Iris pigment epithelial cell (primary cell): ENCODE data around the gene MEF2D.

ENCODE experiments used
- DNase-seq: peaks from one replicate; pipeline ENCODE4 v3.0.0-alpha.2; 2011; ENCODE audit warnings: low read depth

MEF2D gene

GRCh38 chr1:156467906-156468305 is 32.7 kb downstream of the MEF2D start:
- no peak for DNase-seq

GRCh38 chr1:156467385-156467784 is 33.2 kb downstream of the MEF2D start:
- DNase-seq: no peak

DNA sequence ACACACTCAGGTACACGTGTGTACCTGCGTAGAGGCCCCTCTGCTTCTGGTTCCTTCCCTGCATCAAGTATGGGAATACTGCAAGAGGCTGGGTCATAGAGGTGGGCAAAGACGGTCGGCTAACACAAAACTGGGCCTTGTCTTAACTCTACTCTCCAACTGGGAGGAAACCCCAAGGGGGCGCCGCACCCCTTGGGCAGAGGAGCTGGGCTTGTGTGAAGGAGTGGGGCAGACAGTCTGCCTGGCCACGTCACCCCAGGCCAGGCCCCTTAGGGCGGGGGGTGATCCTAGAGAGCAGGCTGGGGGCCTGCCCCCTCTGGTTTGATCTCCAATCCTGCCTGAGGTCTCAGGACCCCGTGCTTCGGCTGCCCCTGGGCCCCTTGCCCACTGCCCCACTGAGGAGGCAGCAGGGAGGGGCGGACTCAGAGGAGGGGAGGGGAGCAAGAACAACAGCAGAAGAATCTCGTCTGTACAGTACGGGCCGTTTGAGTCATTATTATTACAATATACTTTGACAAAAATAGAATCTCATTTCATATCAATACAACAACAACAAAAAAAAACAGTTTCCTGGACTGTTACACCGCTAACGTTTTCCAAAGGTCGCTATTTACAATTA is 34.7 kb downstream of the MEF2D start:
- DNase-seq: no peak

GRCh38 chr1:156464825-156465452 is 35.6 kb downstream of the MEF2D start:
- no peak for DNase-seq

DNA sequence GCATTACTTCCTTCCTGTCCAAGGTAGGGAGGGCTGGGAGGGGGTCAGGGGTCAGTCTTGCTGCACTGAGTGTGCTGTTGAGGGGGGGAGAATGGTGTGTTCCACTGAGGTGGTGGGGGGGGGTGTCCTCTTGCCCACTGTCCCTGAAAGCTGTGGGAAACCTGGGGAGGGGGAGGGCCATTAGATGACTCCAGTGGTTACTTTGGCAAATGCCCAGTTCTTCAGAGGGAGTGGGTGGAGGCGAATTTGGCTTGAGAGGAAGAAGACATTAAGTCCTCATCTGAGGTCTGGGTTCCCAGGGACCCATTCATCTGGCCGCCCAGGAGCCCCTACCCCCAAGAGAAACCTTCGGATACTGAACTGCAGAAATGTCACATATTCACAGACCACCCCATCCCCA is 36.2 kb downstream of the MEF2D start:
- no peak for DNase-seq

DNA sequence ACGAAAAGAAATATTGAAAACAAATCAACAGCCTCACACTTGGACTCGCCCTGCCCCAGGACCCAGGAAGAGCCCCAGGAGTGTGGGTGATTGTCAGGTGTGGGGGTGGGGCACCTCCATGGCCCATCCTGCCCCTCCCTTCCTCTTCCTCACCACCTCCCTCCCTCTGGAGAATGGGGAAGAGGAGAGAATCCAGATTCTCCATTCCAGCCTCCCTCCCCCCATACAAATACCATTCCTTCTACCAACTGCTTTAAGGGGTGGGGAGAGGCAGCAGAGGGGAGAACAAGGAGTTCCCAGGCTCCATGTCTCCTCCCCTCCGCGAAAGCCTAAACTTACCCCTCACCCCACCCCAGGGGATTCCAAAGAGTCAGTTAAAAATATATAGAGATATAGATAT is 36.7 kb downstream of the MEF2D start:
- no peak for DNase-seq

- no peak for DNase-seq
These were observed 37.4 kb downstream of the MEF2D start for GRCh38 chr1:156462954-156463795.

- DNase-seq: no peak
These were observed 38.6 kb downstream of the MEF2D start for GRCh38 chr1:156461781-156462647.

- no peak for DNase-seq
These were observed 39.5 kb downstream of the MEF2D start for GRCh38 chr1:156461109-156461508.

DNA sequence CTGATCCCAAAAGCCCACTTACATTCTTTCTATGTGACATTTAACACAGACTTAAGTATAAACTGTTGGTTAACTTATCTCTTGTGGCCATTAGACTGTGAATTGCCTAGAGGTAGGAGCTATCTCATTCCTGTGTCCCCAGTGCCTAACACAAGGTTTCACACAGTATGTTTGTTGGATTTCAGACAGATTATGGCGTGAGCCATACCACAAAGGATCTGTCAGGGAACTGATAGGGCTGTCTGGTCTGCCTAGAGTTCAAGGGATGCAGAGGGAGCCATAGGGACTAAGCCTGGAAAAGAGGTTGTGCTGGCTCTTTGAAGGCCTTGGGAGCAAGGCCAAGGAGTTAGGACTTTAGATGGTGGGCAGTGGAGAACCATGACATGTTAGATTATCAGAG is 40.0 kb downstream of the MEF2D start:
- DNase-seq: no peak

- DNase-seq: peak; percentile 80
These were observed 42.4 kb downstream of the MEF2D start for GRCh38 chr1:156458181-156458503.

DNA sequence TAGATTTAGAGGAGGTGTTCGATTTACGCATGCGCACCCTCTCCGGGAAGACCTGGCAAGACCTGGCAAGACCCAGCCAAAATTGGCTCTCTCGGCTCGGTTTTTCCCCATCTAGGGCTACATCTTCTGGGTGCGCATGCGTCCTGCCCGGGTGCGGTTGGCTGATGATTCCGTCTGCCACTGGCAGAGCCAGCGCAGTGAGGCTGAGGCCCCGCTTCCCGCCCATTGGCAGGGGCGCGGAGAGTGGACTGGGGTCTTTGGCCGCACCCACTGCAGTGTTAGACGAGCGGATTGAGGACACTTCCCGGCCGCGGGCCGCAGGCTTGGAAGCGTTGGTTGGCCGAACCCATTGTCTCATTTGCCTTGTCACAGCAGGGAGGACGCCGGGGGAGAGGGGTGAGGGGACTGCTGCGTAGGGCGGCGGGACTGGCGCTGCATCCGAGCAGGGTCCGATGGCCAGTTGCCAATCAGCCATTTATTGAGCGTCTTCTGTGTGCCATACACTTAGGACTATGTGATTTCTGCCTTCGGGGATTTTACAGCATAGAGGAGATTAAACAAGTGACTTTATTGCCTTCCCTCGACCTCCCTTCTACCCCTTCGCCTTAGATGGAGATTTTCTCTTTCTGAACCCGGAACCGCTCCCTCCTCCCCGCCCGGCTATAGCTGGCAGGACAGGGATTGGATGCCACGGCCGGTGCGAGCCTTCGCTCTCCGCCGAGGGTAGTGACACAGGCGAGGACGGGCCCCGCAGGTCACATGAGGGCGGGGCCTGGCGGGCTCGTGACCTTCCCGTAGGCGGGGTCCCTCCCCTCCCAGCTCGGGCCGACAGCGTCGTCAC is 43.7 kb downstream of the MEF2D start:
- DNase-seq: peak; percentile 96

DNA sequence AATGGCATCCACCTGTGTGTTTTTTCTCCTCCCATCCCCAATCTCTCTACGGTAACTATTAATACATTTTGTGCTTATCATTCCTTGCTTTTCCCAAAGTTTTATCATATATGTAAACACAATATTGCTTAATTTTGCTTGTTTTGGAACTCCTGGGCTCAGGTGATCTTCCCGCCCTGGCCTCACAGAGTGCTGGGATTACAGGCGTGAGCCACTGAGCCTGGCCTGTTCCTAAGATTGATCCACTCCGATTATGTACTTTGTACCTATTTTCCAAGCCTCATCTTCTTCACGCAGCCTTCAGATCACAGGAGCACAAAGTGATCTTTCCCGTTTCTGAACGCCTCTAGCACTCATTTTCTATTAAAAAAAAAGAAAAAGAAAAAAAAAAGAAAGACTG is 45.2 kb downstream of the MEF2D start:
- DNase-seq: no peak

DNA sequence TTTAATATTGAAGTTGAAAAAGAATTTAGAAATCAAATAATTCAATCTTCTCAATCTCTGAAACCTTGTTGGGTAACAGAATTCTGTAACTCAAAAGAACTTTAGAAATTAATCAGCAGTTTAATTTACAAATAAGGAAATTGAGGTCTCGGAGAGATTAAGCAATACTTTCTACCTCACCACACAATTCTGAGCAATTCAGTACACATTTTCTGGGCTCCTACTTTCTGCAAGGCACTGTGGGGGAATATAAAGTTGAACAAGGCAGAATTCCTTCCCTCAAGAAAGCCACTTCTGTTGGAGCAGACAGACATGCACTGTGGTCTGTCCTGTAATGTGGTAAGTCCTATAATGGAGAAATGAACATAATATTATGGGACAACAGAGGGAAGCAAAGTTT is 47.7 kb downstream of the MEF2D start:
- DNase-seq: no peak

DNA sequence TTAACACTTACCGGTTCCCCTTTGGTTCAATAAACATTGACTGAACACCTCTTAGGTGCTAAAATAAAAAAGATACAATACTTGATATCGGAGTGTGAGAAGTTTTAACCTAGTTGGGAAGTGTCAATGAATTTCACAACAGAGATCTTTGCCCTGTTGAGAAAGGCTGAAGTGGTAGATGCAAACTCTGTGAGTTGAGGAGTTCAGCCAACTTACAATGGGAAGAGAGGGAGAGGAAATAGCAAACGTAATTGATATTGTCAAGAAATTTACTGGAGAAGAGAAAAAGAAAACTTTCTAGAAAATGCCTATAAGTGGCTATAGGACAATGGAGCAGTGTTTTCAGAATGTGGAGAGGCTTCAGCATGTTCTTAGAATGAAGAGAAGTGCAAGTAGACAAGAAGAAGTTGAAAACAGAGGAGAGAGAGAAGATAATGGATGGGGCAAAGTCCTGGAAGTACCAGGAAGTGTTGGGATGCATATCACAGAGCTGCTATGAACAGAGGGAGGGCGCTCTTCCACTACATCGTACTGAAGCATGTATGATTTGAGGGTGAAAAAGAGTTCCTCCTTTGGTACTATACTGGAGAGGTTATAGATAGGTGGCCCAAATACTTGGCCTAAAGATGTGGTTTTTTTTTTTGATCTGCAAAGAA is 48.9 kb downstream of the MEF2D start:
- DNase-seq: no peak

DNA sequence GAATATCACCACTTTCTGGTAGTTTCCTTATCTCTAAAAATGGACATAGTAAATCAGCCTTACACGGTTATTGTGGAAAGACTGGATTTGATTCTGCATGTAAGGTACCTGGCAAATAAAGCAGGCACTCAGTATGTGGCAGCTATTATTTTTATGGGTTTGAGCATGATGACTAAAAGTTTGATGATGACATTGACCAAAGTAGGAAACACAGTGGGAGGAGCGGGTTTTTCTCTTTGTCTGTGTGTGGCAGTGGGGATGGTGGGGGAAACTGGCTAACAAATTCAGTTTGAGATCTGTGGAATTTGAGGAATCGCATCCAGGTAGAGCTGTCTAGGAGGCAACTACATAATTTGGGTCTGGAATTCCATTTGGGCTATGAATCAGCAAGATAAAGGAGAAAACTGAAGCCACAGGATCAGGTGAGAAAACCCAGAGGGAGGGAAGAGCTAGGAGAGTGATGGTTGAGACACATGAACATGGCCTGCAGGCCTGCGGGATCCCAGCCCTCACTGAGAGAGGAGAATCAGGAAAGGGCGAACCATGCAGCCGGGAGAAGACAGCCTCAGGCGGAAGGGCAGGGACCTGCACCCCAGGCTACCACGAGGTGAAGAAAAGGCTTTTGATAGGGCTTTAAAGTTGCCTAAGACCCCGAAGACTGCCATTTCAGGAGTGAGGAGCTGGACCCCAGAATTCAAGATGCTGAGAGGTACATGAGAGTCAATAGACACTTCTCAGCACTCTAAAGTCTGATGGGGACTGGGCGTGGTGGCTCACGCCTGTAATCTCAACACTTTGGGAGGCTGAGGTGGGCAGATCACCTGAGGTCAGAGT is 52.2 kb downstream of the MEF2D start:
- no peak for DNase-seq

DNA sequence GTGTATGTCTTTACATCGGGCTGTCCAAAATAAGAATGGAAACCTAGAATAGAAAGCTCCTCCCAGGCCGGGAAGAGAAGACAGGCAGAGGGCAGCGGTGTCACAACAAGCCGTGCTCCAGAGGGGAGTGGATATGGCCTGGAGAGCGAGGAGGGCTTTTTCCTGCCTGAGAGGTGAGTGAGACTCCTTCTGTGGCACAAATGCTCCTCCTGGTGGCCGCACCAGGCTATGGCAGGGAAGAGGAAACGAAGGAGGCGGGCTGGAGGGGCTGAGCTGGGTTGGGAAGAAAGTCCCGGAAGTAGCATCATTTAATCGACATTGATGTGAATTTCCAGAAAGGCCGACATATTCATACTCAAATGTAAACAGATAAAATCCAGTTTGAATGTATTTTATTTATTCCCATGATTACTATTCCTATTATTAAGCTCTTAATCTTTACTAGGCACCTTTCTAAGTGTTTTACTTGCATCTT is 54.7 kb downstream of the MEF2D start:
- DNase-seq: peak; percentile 68

DNA sequence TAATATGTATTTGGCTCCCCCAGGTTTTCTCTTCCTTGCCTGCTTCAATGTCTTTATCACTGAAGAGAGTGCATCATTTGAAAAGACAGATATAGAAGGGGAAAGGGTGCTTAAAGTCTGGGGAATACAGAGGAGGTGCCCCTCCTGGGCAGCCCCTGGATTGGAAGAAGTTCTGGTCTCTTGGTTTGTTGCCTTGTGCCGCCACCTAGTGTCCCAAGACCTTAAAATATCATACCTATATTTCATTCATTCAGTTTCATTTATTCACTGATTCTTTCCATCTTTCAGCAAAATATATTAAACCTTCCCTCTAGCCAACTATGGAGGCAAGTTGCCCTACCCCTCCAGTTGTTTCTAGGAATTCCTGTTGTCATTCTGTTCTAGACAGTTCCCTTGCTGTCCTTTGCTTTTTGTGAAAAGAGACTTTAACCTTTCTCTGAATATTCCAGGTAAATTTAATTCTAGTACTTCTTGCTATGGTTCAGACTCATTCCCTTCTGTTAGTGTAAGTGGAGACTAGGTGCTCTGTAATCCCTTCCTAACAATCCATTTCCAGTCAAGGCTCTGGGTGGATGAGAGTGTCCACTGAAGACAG is 56.1 kb downstream of the MEF2D start:
- DNase-seq: no peak

DNA sequence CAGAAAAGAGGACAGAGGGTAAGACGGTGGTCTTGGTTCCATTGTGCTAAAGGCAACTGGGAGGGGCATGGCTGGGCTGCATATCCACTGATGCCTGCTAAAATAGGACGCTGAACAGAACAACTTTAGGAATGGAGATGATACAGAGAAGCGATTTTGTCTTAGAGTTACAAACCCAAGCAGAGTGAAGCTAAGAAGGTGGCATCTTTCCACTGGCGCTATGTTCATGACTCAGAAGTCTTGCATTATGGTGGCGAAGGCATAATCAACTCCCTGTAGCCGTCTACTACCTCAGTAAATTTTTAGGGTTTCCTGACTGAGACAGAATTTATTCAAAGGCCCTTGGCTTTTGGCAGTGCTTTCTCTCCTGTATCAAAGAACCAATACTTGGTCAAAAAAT is 57.3 kb downstream of the MEF2D start:
- no peak for DNase-seq
